GM23248 (cell line): ENCODE data around the gene RAB6B.

Experiments
- EZH2 ChIP-seq: fragments of 200-600 bp; sonication (generic); IDR thresholded peaks from 2 replicates; pipeline ENCODE4 v1.6.1; 2018; ENCODE audit warnings: antibody characterized with exemption, mild to moderate bottlenecking; ENCODE audit not compliant: insufficient read depth, poor library complexity, severe bottlenecking
- EZH2phosphoT487 ChIP-seq: fragments of 200-600 bp; sonication (generic); IDR thresholded peaks from 2 replicates; pipeline ENCODE4 v1.6.1; 2018; ENCODE audit warnings: antibody characterized with exemption, moderate library complexity, mild to moderate bottlenecking, low read depth; ENCODE audit not compliant: insufficient read depth

DNA sequence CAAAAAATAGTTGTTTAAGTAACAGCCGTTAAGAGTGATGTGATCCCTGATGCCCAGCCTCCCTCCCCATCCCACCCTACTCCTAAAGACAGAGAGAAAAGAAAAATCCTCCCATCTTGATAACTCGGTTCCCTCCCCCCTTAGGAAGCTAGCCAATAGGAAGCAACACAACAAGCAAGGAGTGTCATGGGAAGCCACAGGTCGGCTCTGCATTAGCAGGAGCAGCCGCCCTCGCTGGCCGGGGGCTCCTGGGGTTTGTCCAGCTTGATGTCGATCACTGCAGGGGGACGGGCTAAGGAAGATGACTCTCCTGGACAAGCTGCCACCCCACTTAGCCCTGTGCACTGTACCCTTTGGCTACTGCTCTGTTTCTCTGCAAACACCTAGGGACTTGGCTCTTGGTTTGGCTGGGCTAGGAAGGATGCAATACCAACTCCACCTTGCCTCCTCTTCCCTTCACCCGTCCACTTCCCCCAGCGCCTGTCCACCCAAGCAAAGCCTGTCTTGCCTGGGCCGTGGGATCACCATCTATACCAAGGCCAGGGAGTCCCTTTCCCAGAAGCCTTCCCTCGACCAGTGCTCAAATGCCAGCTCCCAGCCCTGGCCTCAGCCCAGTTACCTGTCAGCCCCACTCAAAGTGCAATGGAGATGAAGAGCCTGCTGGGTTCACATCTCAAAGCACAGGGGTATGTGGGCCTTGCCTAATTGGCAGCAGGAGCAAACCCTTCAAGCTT lies 66.9 kb downstream of the RAB6B start:
- TF ChIP-seq EZH2phosphoT487 = no peak
- no peak for TF ChIP-seq EZH2
